SKM-1 (cell line): Measurements from ENCODE around the gene HLCS.
"Not testable (repeated sequence)": the region's sequence is repeated elsewhere in the genome, so short reads cannot be mapped to it uniquely, and the experiment has no call there.

Experiments used
- DNase-seq: peaks from one replicate; lab custom pipeline; 2025; ENCODE audit not compliant: unreplicated experiment; lab: John Stamatoyannopoulos, UW

The HLCS gene

DNA sequence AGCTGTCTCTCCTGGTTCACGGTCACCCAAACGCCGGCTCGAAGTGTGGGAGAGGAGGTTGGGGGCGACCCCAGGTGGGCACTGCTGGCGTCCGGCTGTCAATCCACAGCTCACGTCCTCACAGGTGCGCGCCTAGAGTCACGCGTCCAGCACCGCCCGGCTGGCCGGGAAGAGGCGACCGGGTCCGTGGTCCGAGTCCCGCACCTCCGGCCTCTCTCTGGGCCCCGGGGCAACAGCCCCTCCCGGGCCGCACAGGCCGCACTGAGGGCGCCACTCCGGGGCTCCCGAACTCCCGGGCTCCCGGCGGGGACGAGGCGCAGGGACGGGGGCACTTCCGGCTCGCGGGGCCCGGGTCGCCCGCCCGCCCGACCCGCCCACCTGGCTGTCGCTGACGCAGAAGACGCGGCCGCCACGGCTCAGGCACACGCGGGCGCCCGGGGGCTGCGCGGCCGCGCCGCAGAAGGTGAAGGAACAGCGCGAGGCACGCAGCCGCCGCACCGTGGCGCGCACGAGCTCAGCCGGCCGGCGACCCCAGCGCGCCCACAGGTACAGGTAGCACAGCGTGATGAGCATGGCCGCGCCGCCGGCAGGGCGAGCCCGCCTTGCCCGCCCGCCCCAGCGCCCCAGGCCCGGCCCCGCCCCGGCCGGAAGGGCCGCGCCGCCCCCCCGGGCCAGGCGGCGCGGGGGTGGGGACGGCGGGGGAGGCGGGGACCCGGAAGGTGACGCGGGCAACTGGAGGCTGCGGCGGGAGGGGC lies at the start of gene HLCS:
HLCS (minus strand) TSS at position 604 of the 755 bp plus-strand sequence; CDS start at position 573, 31 bp downstream.
- DNase-seq: no peak

DNA sequence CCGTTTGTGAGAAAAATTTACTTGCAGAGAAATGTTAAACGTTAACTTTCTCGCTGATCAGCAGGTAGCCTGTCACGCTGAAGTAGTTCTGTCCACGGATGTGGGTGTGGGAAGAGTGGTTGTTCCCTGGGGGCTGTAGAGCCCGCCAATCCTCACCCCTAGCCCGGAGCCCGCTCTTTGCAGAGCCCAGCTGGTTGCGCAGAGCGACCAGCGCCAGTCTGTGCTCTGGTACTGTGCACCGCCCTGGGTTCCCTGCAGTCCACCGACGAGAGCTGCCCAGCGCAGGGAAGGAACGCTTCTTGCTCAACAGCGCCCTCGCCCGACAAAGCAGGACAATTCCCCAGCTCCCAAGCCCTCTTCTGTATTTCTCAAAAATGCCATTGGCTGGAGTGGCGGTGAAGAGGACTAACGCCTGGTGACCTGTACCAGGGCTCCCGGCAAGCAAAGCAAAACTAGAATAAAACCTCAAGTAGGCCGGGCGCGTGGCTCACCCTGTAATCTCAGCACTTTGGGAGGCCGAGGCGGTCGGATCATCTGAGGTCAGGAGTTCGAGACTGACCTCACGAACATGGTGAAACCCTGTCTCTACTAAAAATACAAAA lies 43.4 kb upstream of the HLCS start:
- peak; percentile 87 for DNase-seq

DNA sequence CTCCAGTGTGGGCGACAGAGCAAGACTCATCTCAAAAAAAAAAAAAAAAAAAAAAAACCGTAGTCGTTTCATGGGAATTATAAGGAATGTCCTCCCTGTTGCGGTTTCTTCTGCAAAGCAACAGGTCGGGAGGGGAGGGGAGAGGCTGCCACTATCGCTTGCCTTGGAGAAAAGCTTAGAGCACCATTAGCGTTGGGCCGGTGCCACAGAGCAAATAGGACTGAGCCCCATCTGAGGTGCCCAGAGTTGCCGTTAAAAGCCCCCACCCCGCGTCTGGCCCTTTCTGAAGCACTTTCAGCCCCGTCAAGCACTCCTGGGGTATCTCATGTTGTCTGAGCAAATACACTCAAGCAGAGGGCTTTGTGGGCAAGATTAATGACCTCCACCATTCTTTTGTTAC lies 42.3 kb upstream of the HLCS start:
- DNase-seq: no peak

DNA sequence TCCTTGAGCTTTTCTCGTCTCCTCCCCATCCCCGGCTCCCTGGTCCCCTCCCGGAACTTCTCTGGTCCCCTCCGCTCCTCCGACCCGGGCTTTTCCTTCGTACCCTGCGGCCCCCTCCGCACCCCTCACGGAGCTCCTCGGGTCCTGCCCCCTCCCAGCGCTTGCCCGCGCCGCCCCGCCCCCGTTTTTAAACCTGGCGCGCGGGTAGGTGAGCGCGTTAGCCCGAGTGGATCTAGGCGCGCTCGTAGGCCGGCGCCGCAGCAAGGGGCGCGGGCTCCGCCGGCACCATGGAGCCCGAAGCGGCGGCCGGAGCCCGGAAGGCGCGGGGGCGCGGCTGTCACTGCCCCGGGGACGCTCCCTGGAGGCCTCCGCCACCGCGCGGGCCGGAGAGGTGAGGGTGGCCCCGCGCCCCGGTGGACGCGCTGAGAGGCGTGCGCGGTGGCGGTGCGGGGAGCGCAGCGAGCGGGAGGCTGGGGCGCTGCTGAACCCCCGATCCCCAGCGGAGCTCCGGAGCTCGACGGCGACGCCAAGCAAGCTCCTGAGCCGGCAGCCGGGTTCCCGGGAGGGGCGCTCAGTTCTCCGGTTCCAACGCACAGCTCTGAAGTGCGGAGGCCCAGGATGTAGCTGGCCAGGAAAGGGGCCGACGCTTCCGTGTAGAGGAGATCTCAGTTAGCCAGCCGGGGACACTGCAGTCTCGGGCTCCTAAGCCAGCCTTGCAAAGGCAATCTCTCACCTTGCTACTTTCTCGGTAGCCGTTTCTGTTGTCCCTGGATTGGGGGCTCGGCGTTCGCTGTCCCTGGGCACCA lies 40.2 kb upstream of the HLCS start, which contains the start of gene RIPPLY3:
RIPPLY3 (plus strand) TSS at position 217 of the 806 bp plus-strand sequence; CDS start at position 288, 71 bp downstream.
- no peak for DNase-seq

DNA sequence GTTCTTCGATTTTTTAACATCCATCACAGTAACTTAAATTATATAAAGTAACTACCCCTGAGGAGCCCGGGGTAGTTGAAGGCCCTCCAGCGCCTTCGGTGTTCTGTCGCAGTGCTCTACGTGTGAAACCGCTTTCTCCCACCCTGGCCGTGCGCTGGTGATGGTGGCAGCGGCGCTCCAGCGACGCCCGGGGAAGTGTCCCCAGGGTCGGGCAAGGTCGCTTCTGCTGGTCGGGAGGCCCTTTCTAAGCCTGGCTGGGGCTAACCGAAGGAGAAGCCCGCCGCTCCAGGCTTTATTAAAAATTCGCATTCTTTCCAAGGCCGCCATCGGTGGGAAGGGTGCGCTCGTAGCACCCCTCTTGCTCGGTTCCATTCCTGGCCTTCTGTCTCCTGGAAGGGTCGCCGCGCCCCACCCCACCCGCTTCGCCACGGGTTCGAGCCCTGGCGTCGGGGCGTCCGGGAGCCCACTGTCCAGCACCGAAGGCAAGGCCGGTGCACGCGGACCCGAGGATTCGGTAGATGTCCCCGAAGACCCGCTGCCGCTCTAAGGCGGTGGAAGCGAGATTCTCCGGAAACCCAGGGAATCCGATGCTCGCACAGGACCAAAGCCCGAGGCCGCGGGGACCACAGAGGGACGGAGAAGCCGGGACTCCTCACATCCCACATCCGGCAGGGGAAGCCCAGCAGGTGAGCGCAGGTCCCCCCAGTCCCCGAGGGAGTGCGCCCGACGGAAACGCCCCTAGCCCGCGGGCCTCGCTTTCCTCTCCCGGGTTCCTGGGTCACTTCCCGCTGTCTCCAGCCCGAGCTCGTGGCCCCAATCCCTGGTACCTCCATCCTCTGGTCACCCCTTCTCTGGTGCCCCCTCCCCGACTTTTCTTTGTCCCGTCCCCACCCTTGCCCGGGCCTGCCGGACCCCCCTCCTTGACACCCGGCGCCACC lies 39.3 kb upstream of the HLCS start:
- DNase-seq: no peak

DNA sequence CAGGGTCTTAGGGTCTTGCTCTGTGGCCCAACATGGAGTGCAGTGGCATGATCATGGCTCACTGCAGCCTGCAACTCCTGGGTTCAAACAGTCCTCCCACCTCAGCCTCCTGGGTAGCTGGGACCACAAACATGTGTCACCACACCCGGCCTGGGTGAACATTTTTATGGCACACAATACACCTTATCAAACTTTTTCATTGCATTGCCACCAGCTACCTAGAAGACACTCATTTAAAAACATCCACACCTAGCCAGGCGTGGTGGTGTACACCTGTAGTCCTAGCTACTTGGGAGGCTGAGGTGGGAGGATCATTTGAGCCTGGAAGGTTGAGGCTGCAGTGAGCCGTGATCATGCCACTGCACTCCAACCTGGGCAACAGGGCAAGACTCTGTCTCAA lies 37.4 kb upstream of the HLCS start:
- not testable (repeated sequence) for DNase-seq

DNA sequence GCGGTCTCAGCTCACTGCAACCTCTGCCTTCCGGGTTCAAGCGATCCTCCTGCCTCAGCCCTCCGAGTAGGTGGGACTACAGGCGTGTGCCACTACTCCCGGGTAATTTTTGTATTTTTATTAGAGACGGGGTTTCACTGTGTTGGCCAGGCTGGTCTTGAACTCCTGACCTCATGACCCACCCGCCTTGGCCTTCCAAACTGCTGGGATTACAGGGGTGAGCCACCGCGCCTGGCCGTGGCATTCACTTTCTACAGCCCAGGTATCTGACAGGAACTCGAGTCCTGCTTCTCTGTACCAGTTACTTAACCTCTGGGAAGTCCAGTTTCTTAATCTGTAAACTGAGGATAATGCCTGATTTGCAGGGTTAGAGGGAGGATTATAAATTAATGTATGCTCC lies 36.4 kb upstream of the HLCS start:
- not testable (repeated sequence) for DNase-seq

DNA sequence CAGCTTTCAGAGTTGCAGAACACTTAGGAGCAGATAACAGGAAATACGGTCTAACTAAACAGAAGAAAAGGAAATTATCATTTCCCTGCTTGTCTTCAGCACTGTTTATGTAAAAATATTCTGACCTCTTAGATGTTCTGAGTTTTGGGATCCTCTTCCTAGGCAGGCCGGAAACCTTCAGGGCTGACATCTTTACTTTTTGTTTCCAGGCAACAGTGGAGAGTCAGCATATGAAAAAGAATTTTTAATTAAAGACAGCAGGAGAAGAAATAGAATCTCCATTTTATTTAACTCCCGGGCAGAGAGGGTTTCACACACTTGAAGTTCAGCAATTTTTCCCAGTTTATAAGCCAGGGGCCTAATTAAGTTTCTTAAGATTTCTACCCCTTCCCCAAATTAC lies 35.0 kb upstream of the HLCS start:
- DNase-seq: no peak

DNA sequence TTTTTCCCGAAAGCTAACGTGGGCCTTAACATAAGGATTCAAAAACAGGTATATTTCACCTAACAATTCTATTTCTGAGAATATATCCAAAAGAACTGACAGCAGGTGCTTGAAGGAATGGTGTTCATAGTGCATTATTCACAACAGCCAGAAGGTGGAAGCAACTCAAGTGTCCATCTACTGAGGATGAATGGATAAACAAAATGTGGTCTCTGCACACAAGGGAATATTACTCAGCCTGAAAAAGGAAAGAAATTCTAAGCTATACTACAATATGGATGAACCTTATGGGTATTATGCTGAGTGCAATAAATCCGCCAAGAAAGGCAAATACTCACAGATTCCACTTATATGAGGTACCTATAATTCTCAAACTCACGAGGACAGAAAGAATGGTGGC lies 33.9 kb upstream of the HLCS start:
- no peak for DNase-seq

DNA sequence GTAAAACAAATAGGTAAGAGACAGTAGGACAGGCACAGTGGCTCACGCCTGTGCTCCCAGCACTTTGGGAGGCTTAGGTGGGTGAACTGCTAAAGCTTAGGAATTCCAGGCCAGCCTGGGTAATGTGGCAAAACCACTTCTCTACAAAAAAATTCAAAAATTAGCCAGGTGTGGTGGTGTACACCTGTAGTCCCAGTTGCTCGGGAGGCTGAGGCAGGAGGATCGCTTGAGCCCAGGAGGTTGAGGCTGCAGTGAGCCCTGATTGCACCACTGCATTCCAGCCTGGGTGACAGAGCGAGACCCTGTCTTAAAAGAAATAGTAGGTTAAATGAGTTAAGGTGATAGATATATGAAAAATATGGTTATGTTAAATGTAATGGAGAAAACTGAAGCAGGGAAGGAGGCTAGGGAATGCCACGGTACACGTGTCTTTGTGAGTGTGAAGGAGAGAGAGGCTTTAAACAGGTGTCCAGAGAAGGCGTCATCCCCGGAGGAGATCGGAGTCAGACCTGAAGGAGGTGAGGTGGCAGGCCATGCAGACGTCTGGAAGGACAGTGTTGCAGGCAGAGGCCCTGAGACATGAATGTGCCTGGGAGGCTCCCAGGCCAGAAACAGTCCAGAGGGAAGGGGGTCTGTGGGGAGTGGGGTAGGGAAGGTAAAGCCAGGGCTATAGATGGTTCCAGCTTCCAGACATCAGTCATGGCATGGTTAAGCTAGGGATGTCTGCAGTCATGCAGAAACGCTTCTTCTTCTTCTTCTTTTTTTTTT lies 32.8 kb upstream of the HLCS start:
- DNase-seq: no peak

DNA sequence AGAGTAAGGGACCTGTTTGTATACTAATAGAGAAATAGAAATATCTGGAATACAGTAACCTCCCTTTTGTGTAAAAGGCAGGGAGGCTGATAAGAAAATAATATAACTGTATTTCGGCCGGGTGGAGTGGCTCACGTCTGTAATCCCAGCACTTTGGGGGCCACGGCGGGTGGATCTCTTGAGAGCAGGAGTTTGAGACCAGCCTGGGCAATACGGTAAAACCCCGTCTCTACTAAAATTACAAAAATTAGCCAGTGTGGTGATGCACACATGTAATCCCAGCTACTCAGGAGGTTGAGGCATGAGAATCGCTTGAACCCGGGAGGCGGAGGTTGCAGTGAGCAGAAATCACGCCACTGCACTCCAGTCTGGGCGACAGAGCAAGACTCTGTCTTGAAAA lies 28.8 kb upstream of the HLCS start:
- DNase-seq: not testable (repeated sequence)

DNA sequence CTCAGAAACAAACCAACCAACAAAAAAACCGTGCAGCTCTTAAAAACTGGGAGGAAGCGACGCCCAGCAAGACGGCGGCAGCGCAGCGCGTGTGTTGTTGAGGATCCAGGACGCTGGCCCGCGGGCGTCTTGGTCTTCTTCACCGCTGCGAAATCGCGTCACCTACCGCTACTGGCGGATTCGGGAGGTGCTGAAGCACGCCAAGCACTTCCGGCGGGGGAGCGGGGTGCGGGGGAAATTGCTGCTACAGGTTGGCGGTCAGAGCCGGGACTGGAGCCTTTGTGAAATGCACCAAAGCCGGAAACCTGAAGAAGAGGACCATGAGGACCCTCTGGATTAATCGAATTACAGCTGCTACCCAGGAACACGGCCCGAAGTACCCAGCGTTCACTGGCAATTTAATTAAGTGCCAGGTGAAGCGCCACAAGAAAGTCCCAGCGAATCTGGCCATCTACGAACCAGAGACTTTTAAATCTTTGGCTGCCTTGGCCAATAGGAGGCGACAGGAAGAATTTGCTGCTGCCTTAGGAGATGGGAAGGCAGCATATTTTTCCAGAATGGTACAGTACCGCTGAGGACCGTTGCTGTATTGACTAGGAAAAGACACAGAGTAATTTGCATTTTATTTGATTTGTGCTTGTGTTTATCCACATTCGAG lies 28.2 kb upstream of the HLCS start:
- no peak for DNase-seq

DNA sequence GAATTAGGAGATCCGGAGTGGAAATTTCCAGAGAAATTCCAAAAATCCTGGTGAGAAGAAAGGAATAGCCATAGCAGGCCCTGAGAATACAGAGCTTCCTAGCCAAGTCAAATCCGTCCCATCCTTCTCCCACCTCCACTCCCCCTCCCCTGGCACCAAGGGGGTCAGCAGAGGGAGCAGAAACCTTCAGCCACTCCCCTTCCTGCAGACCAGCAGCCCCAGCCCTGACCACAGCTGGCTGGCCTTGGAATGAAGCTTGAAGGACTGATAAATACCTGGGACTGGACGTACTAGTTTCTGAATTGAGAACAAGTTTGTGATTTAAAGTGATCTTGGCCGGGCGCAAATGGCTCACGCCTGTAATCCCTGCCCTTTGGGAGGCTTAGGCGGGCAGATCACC lies 26.2 kb upstream of the HLCS start:
- DNase-seq: no peak

DNA sequence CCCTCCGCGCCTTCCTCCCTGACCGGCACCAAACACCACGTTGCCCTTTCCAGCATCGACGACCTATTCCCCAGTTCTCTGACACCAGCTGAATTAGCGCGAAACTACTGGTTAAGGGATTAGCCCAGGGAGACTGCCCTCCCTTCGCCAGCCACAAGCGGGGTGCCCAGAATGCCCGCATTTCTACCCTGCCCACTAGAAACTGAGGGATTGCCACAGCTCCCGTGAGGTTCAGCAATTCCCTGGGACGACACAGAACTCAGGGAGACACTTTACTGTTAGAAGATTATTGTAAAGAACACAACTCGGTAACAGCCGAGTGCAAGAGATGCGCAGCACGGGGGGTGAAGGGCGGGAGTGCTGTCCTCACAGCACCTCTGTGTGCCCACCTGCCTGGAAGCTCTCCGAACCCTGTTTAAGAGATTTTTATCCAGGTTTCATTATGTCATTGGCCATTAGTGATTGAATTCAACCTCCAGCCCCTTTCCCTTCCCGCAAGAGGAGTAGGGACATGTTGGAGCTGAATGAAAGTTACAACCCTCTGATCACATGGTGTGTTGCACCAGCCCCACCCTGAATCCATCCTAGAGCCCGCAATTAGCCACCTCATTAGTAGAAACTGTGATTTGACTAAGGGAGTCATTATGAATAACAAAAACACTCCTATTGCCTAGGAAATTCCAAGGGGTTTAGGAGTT lies 24.2 kb upstream of the HLCS start:
- no peak for DNase-seq

DNA sequence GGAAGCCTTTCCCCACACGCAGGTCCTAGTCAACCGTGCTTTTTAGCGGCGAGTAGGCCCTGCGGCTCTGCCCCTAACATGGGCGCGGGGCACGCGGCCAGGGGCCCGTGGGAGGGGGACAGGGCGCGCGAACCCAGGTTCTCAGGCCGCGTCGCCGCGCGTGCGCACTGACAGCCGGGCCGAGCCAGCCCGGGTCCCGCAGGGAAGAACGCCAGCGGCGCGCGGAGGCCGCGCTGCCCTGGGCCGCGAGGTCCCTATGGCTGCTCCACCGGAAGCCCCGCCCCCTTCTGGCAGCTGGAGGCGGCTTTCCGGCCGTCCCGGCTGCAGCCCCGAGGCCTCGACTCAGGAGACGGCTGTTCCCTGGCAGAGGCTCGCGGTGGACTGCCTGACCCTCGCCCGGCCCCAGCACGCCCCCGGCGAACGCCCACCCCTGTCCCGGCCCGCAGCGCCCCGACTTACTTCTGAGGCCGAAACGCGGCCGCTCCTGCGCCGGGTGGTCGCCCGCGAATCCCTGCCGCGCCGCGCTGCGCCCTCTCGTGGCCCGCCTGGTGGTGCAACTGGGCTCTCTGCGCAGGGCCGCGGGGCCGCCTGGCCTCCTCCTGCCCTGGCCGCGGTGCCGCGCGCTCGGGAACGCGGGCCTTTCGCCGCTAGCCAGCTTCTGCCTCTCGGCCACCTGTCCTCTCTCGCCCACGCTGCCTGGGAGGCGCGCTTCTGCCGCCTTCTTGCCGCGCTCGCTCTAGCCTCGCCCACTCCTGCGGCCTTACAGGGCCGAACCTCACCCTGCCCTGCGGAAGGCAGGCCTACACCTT lies 23.4 kb upstream of the HLCS start:
- DNase-seq: peak; percentile 92

DNA sequence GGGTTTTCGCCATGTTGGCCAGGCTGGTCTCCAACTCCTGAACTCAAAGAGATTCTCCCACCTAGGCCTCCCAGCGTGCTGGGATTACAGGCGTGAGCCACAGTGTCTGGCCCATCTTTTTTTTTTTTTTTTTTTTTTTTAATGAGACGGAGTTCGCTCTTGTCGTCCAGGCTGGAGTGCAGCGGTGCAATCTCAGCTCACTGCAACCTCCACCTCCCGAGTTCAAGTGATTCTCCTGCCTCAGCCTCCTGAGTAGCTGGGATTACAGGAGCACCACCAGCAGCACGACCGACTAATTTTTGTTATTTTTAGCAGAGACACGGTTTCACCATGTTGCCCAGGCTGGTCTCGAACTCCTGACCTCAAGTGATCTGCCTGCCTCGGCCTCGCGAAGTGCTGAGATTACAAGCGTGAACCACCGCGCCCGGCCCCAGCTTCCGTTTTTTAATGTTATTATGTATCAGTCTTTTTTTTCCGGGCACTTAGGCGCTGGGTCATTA lies 22.8 kb upstream of the HLCS start:
- peak; percentile 92 for DNase-seq

DNA sequence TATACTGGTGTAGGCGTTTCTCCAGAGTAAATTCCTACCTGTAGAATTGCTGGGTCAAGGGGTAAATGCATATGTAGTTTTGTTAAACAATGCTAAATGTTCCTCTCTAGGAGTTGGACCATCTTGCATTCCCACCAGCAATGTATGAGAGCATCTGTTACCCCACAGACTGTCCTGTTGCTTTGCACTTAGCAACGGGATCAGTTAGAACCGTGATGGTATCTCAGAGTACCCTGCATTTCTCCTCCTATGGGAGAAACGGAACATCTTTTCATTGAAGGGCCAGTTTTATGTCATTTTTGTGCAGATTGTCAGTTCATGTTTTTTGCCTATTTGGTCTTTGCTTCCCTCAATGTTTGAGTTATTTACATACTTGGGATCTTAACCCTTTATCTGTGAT lies 22.1 kb upstream of the HLCS start:
- DNase-seq: no peak

DNA sequence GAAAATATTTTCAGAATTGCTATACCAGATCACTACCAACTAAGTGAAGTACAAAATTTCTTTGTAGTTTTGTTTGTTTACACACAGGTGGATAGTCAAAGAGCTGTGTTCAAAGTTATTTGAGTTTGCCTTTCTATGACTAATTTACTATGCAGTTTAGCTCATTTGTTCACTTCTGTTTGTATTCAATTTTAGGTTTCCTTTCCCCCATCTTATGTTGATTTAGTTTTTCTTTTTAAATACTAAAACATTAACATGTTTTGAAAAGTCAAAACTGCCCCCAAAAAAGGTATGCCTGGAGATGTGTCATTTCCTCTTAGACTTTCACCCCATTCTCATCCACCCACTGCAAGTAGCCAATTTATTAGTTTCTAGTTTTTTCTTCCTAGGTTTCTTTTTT lies 21.4 kb upstream of the HLCS start:
- no peak for DNase-seq
